Sigmoid colon (tissue), 4 donors: Measurements from ENCODE around the gene ARL2.

Experiments
- CTCF ChIP-seq, 4 experiments: fragments of 450-650 bp in 3 of 4; fragments of 200-600 bp in 1 of 4; IDR thresholded peaks; one replicate each; pipeline ENCODE4 v1.5.1; 2016 to 2019; ENCODE audit warnings: antibody characterized with exemption in 4 of 4, mild to moderate bottlenecking in 3 of 4, moderate library complexity in 2 of 4
- EP300 ChIP-seq, 4 donors: sonication (generic); formaldehyde crosslinking; IDR thresholded peaks; one replicate each; pipeline ENCODE4 v1.6.1; 2017; ENCODE audit warnings: antibody characterized with exemption in 4 of 4
- POLR2AphosphoS5 ChIP-seq, 4 donors: sonication (generic); formaldehyde crosslinking; IDR thresholded peaks; one replicate each; pipeline ENCODE4 v1.6.1; 2017; ENCODE audit warnings: antibody characterized with exemption in 4 of 4

- no peak for TF ChIP-seq CTCF (IDR thresholded peaks at IDR 0.05)
- no peak for TF ChIP-seq POLR2AphosphoS5 (IDR thresholded peaks at IDR 0.05)
- no peak for TF ChIP-seq EP300 (IDR thresholded peaks at IDR 0.05)
Observed at GRCh38 chr11:65036931-65037330, 23.0 kb downstream of the ARL2 start.
